ENCODE results near the gene KRTAP4-7. TPM values are rescaled to one million over a fixed set of nuclear protein-coding genes. Genes with fewer than 3 reads are reported as not detected.
"Not testable (repeated sequence)": the region's sequence is repeated elsewhere in the genome, so short reads cannot be mapped to it uniquely, and the experiment has no call there.

KRTAP4-7 gene
- polyA plus RNA-seq, 1 of the 3 experiments (the other 2 are of a cell fraction): not detected

DNA sequence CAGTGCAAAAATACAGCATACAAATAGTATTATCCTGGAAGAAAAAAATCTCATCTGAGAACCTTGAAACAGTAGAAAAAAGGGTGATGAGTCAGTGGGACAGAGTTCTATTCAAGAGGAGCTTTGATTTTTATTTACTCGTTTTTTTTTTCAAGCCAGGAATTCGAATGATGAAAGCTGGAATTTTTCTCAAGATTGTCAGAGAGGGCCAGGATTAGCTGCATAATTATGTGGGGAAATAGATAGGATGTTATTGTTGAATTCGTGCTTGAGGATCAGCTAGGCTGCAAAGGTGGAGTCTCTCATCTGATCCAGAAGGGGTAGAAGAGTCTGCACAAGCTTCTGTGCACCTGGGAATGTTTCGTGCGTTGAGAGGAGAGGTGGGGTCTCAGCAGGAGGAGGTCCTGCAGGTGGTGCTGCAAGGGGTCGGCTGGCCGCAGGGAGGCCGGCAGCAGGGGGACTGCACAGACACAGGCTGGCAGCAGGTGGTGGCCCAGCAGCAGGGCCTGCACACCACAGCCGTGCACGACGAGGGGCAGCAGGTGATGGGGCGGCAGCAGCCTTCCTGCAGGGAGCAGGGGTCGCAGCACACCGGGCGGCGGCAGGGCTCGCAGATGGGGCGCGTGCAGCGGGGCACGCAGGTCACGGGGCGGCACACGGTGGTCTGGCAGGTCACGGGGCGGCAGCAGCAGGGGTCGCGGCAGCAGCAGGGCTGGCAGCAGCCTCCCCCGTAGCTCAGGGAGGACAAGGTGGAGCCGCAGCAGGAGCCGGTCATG lies 24.5 kb upstream of the KRTAP4-7 start:
- POLR2A ChIA-PET, H3K9ac ChIP-seq: not testable (repeated sequence)

DNA sequence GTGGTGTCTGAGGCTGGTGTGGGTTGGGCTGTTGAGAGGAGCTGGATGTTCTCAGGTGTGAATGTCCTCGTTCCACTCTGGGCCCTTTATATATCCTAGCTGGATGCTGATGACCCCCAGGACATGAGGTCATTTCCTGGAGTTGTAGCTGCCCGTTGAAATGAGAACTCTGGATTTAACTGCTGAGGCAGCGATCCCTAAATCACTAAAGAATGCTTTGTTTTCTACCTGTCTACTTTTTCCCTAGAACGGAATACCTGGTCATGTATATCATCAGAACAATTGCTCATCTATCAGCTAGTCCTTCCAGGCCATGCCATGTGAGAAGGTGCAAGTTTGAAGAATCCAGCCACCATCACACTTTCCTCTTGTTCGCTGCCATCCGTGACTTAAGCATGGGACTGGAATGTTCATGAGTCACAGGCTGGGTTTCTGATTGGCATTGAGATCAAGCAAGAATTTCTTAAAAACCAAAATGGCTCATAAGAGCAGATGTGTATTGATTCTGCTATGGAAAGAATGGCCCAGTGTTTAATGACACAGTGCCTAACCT lies 23.8 kb upstream of the KRTAP4-7 start, which contains the start of gene KRTAP2-3:
Gene KRTAP2-3, minus strand, starts transcription at position 63 of the 553 bp plus-strand sequence. CDS start 64 bp downstream, outside the sequence.
- H3F3A ChIP-seq (replicated peaks; ENCODE audit: insufficient read depth): peaks cover 30% of the 10 kb centered on the region
- H3K9me3 ChIP-seq: no peaks in the 10 kb centered on the region
- H3K27me3 ChIP-seq (ENCODE audit: insufficient read depth): no peaks in the 10 kb centered on the region
- no peak for DNase-seq
- H3K4me2 ChIP-seq: peak within 1 kb of the TSS; percentile 51
- H3K4me3 ChIP-seq (ENCODE audit: low read depth in 2 of 2, low read length in 1 of 2): no peak within 1 kb of the TSS
- peak within 1 kb of the TSS in 1 of 2 experiments; percentile 62; a peak in 3 of 4 replicates for H3K27ac ChIP-seq (ENCODE audit: low read depth in 2 of 2, low read length in 1 of 2)
- H2AFZ ChIP-seq (ENCODE audit: low read depth): no peak within 1 kb of the TSS
- H3K9ac ChIP-seq: no peak within 1 kb of the TSS
- peaks cover 0 to 22% of the 10 kb centered on the region in 2 experiments; a peak in 2 of 4 replicates for H3K4me1 ChIP-seq (ENCODE audit: control insufficient read depth in 1 of 2, insufficient read depth in 2 of 2, low read depth in 1 of 2, low read length in 1 of 2)
- no peaks in the 10 kb centered on the region for H4K20me1 ChIP-seq (ENCODE audit: insufficient read depth)
- no peaks in the 10 kb centered on the region for H3K36me3 ChIP-seq (replicated peaks in 1 of 2; ENCODE audit: control insufficient read depth in 1 of 2, insufficient read depth in 2 of 2, low read length in 1 of 2)
- H3K9me2 ChIP-seq: no peaks in the 10 kb centered on the region
- CTCF ChIA-PET: no interaction called here
- no peaks in the 10 kb centered on the region for H3K79me2 ChIP-seq (ENCODE audit: insufficient read depth)
- WGBS (ENCODE audit: low lambda C conversion rate): 17% methylated on average over 6 of the region's 6 CpGs
- POLR2A ChIA-PET: no interaction called here
- TF ChIP-seq, protein P1, sequence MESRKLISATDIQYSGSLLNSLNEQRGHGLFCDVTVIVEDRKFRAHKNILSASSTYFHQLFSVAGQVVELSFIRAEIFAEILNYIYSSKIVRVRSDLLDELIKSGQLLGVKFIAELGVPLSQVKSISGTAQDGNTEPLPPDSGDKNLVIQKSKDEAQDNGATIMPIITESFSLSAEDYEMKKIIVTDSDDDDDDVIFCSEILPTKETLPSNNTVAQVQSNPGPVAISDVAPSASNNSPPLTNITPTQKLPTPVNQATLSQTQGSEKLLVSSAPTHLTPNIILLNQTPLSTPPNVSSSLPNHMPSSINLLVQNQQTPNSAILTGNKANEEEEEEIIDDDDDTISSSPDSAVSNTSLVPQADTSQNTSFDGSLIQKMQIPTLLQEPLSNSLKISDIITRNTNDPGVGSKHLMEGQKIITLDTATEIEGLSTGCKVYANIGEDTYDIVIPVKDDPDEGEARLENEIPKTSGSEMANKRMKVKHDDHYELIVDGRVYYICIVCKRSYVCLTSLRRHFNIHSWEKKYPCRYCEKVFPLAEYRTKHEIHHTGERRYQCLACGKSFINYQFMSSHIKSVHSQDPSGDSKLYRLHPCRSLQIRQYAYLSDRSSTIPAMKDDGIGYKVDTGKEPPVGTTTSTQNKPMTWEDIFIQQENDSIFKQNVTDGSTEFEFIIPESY (IDR thresholded peaks at IDR 0.05; ENCODE audit: borderline replicate concordance, low read depth): no peak
- TF ChIP-seq EZH2phosphoT487 (IDR thresholded peaks at IDR 0.05; ENCODE audit: borderline replicate concordance, low read depth): no peak
- TF ChIP-seq NRF1 (IDR thresholded peaks at IDR 0.05; ENCODE audit: low read depth, low read length): no peak
- TF ChIP-seq, protein P2, sequence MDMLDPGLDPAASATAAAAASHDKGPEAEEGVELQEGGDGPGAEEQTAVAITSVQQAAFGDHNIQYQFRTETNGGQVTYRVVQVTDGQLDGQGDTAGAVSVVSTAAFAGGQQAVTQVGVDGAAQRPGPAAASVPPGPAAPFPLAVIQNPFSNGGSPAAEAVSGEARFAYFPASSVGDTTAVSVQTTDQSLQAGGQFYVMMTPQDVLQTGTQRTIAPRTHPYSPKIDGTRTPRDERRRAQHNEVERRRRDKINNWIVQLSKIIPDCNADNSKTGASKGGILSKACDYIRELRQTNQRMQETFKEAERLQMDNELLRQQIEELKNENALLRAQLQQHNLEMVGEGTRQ (IDR thresholded peaks at IDR 0.05; ENCODE audit: borderline replicate concordance, low read depth, low read length): no peak
- TF ChIP-seq, protein P3, sequence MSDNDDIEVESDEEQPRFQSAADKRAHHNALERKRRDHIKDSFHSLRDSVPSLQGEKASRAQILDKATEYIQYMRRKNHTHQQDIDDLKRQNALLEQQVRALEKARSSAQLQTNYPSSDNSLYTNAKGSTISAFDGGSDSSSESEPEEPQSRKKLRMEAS (IDR thresholded peaks at IDR 0.05; ENCODE audit: low read depth): peak; percentile 91
- no peak for TF ChIP-seq MXI1 (IDR thresholded peaks at IDR 0.05; ENCODE audit: low read depth, low read length)
- peak; percentile 13; the same call in 1 of the 2 replicates for TF ChIP-seq RXRA (IDR thresholded peaks at IDR 0.05; ENCODE audit: borderline replicate concordance, low read depth)
- TF ChIP-seq ELF1 (IDR thresholded peaks at IDR 0.05): no peak
- TF ChIP-seq, protein P4, sequence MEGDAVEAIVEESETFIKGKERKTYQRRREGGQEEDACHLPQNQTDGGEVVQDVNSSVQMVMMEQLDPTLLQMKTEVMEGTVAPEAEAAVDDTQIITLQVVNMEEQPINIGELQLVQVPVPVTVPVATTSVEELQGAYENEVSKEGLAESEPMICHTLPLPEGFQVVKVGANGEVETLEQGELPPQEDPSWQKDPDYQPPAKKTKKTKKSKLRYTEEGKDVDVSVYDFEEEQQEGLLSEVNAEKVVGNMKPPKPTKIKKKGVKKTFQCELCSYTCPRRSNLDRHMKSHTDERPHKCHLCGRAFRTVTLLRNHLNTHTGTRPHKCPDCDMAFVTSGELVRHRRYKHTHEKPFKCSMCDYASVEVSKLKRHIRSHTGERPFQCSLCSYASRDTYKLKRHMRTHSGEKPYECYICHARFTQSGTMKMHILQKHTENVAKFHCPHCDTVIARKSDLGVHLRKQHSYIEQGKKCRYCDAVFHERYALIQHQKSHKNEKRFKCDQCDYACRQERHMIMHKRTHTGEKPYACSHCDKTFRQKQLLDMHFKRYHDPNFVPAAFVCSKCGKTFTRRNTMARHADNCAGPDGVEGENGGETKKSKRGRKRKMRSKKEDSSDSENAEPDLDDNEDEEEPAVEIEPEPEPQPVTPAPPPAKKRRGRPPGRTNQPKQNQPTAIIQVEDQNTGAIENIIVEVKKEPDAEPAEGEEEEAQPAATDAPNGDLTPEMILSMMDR (IDR thresholded peaks at IDR 0.05): no peak
- no peak for TF ChIP-seq RAD21 (IDR thresholded peaks at IDR 0.05; ENCODE audit: low read length)
- TF ChIP-seq FOXM1 (IDR thresholded peaks at IDR 0.05; ENCODE audit: low read depth): no peak
- TF ChIP-seq, protein P5, sequence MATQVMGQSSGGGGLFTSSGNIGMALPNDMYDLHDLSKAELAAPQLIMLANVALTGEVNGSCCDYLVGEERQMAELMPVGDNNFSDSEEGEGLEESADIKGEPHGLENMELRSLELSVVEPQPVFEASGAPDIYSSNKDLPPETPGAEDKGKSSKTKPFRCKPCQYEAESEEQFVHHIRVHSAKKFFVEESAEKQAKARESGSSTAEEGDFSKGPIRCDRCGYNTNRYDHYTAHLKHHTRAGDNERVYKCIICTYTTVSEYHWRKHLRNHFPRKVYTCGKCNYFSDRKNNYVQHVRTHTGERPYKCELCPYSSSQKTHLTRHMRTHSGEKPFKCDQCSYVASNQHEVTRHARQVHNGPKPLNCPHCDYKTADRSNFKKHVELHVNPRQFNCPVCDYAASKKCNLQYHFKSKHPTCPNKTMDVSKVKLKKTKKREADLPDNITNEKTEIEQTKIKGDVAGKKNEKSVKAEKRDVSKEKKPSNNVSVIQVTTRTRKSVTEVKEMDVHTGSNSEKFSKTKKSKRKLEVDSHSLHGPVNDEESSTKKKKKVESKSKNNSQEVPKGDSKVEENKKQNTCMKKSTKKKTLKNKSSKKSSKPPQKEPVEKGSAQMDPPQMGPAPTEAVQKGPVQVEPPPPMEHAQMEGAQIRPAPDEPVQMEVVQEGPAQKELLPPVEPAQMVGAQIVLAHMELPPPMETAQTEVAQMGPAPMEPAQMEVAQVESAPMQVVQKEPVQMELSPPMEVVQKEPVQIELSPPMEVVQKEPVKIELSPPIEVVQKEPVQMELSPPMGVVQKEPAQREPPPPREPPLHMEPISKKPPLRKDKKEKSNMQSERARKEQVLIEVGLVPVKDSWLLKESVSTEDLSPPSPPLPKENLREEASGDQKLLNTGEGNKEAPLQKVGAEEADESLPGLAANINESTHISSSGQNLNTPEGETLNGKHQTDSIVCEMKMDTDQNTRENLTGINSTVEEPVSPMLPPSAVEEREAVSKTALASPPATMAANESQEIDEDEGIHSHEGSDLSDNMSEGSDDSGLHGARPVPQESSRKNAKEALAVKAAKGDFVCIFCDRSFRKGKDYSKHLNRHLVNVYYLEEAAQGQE (IDR thresholded peaks at IDR 0.05; ENCODE audit: low read depth, low read length): no peak
- TF ChIP-seq YY1 (IDR thresholded peaks at IDR 0.05; ENCODE audit: low read depth): peak; percentile 58; the same call in 1 of the 2 replicates
- no peak for TF ChIP-seq GABPA (IDR thresholded peaks at IDR 0.05; ENCODE audit: low read depth)

More for the DNA sequence above, 24.5 kb upstream of the KRTAP4-7 start:
- H3F3A ChIP-seq (replicated peaks; ENCODE audit: insufficient read depth): peaks cover 30% of the 10 kb centered on the region
- not testable (repeated sequence) for H3K4me3 ChIP-seq (ENCODE audit: low read depth in 2 of 2, low read length in 1 of 2); H3K9me3 ChIP-seq; H3K79me2 ChIP-seq (ENCODE audit: insufficient read depth); H2AFZ ChIP-seq (ENCODE audit: low read depth); H3K9me2 ChIP-seq; H3K36me3 ChIP-seq (replicated peaks in 1 of 2; ENCODE audit: control insufficient read depth in 1 of 2, insufficient read depth in 2 of 2, low read length in 1 of 2); H3K27me3 ChIP-seq (ENCODE audit: insufficient read depth); H4K20me1 ChIP-seq (ENCODE audit: insufficient read depth); DNase-seq
- TF ChIP-seq JUND (IDR thresholded peaks at IDR 0.05) (peak; percentile 14; the same call in 1 of the 2 replicates), EP300 (IDR thresholded peaks at IDR 0.05; ENCODE audit: borderline replicate concordance in 1 of 2, low read depth in 1 of 2, low read length in 1 of 2) (0 out of 4 replicates have a peak, but pooled peaks of 1 of the 2 experiments have one; percentile 15), TCF12 (IDR thresholded peaks at IDR 0.05) (0 out of 2 replicates have a peak, but pooled peaks have one; percentile 26), TEAD4 (IDR thresholded peaks at IDR 0.05; ENCODE audit: borderline replicate concordance, insufficient read depth) (peak; percentile 38; the same call in 1 of the 2 replicates), FOSL2 (IDR thresholded peaks at IDR 0.05; ENCODE audit: borderline replicate concordance, low read depth) (peak; percentile 48)
- WGBS (ENCODE audit: low lambda C conversion rate): 25% methylated on average over 8 of the region's 31 CpGs
- peak overlapping the region in 1 of 2 experiments; percentile 62; a peak in 2 of 4 replicates for H3K27ac ChIP-seq (ENCODE audit: low read depth in 2 of 2, low read length in 1 of 2)
- H3K4me2 ChIP-seq: peak overlapping the region; percentile 51
- CTCF ChIA-PET: interaction anchor here (1.5 kb wide), 1 partner anchor 24 kb away, joined by 3 read pairs; no protein-coding TSS in a partner anchor
- H3K4me1 ChIP-seq (ENCODE audit: control insufficient read depth in 1 of 2, insufficient read depth in 2 of 2, low read depth in 1 of 2, low read length in 1 of 2): peaks cover 0 to 22% of the 10 kb centered on the region in 2 experiments; a peak in 2 of 4 replicates
